NCI-H2029 treated with DMSO at 0.1 percent for 48 hours (cell line): ENCODE results near the gene RAET1E.
"Not testable (repeated sequence)": the region's sequence is repeated elsewhere in the genome, so short reads cannot be mapped to it uniquely, and the experiment has no call there.

Experiments used
- DNase-seq: peaks from one replicate; lab custom pipeline; 2025; lab: John Stamatoyannopoulos, UW

The RAET1E gene

DNA sequence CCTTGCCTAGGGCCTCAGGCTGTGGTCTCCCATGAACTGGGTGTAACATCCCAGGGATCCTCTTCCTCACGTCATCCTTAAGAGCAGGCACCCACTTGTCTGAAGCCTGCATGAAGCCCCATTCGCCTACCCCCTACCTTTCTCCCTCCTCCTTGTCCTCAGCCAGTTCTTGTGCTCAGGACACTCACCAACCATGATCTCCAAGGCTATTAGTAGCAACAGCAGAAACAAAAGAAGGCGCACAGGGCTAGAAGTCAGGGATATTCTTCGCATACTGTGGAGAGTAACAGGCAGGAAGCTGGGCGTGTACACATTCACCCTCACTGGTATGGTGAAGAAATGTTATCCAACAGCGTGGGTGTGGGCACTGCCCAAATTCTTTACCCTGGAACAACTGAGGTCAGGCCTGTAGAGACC is 7.3 kb downstream of the RAET1E start:
- no peak for DNase-seq

DNA sequence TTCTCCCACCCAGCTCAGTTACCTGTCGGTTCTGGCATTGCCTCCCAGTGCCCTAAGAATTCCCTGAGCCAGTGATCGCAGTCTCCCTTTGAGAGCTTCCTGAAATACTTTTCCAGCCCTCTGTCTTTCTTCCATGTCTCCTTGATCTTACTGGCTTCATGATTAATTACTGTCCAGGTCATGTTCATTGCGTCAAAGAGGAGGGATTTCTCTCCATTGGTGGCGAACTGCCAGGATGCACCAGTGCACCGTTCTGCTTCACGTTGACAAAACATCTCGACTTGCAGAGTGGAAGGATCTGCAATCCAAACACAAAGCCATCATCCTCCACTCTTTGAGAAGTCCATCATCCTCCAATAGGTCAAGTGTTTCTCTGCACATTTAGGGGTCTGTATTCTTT is 8.6 kb downstream of the RAET1E start:
- no peak for DNase-seq

DNA sequence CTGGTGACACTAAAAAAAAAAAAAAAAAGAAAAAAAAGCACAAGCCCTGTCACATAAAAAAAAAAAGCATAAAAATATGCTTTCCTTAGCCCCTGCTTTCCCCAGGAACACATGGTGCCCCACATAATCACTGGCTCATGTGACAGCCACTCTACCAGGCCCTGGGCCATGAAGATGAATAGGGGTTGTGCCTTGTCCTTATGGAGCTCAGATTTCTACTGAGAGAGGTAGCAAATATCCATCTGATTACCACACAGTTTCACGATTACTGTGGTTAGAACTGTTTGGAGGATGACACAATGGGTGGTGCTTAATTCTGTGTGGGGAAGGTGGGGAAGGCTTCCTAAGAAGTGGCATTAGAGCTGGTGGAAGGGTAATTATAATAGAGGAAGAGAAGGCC is 9.3 kb downstream of the RAET1E start:
- no peak for DNase-seq

DNA sequence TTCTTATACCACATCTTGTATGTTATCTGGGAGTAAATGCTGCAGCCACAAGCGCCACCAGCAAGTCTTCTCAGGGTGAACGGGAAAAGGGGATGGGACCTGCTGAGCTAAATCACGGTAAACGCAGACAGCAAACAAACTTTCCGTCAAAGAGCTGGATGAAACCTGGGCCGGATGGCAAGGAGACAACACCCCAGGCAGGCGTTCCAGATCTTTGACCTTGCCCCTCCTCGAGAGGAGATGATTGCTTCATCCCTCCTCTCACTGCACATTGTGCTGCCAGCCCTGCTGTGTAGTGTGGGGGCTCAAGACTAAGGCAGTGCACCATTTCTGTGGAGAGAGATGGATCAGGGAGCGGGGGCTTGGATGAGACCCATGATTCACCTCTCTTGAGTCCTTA is 9.8 kb downstream of the RAET1E start:
- DNase-seq, result no peak

DNA sequence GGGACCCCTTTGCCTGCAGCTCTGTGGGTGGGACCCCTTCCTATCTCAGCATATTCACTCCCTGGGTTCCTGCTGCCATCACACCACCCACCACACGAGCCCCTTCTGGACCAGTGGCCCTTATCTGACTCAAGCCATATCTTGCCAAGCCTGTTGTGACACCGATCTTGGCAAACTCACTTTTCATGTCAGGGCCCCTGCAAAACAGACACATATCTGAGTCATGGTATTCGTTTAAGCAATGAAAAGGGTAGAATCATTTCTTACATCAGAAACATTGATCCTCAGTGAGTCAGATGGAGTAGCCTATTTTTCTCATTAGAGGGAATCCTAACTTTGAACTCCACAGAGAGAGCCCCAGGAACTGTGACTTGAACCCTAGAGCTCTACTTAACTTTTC is 10.6 kb downstream of the RAET1E start:
- DNase-seq, result no peak

DNA sequence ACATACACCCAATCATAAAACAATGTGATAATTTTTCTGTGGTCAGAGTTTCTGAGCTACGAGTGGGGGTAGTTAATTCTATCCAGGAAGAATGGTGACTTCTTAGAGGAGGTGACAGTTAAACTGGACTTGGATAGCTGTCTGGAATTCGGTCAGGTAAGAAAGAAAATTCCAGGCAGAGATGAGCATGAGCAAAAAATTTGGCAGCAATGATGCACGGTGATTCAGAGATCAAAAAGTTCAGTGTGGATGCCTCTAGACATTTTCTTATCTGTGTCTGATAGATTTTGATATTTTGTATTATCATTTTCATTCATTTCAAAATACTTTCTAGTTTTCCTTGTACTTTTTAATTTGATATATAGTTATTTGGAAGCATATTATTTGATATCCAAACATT is 12.0 kb downstream of the RAET1E start:
- no peak for DNase-seq

DNA sequence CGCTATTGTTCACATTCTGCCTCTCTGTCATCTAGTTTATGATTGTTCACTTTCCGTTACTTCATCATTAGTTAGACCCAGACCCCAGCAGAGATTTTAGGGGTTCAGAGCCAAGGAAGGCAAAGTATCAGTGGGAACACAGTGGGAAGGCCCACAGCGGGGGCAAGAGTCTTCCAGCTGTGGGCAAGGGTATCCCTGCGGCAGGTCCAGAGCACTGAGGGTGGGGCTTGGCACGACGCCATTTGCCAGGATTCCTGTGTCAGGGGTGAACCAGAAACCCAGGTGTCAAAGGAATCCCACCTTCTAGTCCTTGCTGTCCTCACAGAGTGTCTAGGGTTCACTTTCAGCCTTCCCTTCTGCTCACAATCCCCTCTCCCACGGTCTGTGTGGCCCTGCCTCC is 13.3 kb downstream of the RAET1E start:
- no peak for DNase-seq

DNA sequence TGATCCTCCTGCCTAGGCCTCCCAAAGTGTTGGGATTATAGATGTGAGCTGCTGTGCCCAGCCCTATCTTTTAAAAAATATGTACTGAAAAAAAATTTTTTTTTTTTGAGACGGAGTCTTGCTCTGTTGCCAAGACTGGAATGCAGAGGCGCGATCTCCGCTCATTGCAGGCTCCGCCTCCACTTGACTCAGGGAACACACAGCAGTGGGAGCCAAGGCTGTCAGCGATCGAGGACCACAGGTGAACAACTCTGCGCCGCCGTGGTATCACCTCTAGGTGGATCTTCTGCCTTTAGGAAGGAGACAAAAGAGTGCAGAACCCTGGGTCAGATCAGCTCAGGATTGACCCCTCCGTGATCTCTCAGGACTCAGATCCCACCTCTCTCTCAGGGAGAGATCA is 13.7 kb downstream of the RAET1E start:
- no peak for DNase-seq

DNA sequence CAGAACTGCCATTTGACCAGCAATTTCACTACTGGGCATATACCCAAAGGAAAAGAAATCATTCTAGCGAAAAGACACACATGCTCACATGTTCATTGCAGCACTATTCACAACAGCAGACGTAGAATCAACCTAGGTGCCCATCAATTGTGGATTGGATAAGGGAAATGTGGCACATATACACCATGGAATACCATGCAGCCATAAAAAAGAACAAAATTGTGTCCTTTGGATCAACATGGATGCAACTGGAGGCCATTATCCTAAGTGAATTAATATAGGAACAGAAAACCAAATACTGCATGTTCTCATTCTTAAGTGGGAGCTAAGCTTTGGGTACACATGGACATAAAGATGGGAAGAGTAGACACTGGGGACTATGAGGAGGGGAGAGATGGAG is 16.1 kb downstream of the RAET1E start:
- no peak for DNase-seq

DNA sequence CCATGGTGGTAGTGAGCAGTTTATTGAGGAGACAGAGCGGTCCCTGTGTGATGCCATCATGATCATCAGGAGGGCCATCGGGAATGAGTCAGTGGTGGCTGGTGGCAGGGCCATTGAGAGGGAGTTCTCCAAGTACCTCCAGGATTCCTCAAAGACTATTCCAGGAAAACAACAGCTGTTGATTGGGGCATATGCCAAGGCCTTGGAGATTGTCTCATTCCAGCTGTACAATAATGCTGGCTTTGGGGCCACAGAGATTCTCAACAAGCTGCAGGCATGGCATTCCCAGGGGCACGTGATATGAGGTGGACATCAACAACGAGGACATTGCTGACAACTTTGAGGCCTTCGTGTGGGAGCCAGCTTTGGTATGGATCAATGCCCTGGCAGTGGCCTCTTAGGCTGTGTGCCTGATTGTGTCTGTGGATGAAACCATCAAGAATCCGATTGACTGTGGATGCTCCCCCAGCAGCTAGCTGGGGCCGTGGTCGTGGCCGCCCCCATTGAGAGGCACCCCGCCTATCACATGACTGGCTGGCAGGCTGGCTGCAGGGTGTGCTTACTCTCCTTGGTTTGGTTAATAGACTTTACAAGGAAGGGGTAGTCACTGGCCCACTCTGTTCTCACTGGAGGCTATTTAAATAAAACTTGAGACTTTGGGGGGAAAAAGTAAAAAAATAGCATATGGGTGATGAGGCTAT is 16.7 kb downstream of the RAET1E start:
- DNase-seq, result no peak

DNA sequence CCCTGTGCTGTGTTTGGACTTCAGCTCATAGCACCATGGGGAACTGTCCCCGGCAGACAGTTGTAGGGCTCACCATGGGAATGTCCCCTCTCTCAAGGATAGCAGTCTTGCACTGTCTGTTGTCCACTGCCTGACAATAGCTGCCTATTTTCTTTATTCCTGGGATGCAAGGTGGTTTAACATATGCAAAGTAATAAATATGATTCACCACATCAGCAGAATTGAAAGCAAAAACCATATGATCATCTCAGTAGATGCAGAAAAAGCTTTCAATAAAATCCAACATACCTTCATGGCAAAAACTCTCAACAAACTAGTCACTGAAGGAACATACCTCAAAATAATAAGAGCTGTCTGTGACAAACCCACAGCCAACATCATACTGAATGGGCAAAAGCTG is 20.3 kb downstream of the RAET1E start:
- no peak for DNase-seq

DNA sequence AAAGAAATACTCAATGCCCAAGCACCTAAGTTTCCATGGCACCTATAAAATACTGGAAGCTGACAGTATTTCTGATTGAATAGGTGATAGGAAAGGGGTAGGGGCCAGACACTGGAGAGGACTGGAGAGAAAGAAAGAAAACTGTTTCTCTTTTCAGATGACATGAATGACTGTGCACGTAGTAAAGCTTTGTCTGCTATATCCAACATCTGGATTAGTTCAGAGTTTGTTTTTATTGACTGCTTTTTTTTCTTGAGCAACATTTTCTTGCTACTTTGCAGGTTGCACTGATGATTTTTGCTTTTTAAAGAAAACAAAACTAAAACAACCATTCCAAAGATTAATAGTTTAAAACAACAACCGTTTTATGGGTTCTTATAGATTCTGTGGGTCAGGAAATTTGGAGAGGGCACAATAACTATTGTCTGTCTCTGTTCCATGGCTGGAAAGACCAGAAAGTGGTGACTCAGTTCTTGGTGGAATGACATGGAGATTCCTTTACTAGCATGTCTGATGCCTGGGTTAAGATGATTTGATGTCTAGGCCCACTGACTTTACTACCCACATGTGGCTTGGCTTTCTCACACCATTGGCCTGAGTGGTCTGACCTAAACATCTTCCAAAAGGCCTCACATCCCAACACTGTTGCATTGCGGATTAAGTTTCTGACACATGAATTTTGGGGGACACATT is 21.5 kb downstream of the RAET1E start:
- DNase-seq, result no peak

DNA sequence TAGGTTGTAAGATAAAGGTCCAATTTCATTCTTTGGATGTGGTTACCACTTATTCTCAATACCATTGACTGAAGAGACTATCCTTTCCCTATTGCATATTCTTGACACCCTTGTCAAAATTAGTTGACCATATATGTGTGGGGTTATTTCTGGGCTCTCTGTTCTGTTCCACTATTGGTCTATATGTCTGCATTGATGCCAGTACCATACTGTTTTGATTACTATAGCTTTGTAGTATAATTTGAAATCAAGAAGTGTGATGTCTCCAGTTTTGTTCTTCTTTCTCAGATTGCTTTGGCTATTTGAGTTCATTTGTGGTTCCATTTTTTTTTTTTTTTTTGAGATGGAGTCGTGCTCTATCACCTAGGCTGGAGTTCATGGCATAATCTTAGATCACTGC is 25.7 kb downstream of the RAET1E start:
- DNase-seq, result no peak

DNA sequence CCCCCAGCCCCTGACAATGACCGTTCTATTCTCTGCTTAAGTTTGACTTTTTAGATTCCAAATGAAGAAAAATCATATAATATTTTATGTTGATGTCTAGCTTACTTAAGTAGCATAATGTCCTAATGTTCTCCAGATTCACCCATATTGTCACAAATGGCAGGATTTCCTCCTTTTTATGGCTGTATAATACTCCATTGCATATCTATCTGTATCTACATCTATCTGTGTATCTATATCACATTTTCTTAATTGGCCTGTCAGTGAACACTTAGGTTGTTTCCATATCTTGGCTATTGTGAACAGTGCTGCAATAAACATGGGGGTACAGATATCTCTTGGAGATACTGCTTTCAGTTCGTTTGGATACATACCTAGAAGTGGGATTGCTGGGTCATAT is 26.7 kb downstream of the RAET1E start:
- DNase-seq, result no peak

DNA sequence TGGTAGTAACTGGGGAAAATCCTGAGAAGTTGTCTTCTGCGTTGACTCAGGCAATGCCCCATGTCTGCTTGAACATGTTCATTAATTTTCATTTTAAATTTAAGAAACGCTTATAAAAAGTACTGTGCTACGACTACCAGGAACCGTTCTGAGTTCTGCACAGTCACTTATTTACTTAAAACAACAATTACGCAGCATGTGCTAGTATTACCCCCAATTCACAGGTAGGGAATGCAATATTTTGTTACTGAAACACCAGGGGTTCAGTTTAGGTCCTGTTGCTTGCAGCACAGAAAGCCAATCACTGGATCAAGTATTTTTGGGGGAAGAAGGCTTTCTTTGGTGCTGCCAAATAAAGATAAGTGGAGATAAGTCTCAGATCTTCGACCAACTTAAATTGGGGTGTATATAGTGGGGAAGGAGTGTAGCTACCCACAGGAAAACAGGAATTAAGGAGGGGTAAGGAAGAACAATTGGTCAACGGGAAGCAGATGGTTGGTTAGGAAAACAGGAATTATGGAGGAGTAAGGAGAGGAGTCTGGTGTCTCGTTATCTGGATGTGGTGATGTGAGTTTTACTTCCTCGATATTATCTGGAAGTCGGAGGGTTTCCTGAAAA is 28.5 kb downstream of the RAET1E start:
- no peak for DNase-seq

DNA sequence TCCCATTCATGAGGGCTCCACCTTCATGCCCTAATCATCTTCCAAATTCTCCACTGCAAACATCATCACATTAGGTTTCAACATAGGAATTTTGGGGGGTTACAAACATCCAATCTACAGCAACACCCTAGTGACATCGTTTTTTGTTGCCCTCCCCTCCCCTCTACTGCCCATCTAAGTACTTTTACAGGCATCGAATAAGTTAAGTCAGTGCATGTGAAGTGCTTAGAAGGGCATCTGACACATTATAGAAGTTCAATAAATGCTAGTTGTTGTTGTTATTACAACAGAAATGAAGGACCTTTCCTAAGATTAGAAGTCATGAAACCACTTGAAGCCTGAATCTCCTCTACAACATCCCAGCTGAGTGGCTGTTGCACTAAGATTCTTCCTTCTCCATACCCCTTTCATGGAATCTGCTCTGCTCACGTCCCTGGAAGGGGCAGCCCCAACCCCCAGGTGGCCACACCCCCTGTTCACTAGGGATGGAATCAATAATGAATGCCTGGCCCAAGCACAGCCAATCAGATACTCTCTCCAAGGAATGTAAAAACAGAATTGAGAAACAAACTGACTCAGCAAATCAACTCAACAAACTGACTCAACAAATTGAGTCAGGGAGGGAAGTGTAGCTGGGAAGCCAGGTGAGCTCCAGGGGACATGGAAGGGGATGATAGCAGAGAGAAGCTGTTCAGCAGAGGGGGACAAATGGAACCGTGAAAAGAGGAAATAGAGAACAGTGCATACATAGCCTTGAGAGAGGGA is 29.9 kb downstream of the RAET1E start:
- DNase-seq, result no peak

DNA sequence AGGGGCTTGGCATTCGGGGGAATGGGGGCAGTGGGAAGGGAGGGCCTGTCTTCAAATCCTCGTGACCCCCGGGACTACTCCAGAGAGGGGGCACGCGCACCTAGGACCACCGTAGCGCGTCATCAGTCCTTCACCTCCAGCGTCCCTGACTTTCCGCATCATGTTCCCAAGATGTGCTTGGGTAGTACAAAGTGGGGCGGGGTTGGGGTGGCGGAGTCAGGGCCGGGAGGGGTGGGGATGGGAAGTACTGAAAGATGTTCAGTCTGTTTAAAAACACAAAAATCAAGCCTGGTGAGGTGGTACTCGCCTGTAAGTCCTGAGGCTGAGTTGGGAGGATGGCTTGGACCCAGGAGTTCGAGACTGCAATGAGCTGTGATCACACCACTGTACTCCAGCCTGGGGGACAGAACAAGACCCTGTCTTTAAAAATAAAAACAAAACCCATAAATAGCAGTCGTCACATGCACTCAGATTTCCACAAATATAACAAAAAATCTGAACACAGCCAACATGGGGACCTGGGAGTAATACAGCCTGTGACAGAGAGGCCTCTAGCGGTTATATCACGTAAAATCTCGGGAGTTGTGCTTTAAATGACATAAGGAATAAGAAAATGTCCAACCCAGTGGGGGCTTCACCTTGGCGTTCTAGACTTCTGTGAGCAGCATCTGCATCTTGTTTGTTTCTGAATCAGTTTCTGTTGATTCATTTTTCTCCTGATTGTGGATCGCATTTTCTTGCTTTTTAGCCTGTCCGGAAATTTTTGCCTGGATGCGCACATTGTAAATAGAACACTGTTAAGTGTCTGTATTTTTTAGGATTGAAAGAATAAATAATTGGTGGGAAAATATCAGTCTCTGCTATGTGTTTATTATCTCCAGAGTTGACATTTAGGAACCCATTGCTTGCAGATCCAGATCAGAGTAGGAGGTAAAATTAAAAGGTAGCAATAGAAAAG is 33.1 kb downstream of the RAET1E start:
- no peak for DNase-seq

DNA sequence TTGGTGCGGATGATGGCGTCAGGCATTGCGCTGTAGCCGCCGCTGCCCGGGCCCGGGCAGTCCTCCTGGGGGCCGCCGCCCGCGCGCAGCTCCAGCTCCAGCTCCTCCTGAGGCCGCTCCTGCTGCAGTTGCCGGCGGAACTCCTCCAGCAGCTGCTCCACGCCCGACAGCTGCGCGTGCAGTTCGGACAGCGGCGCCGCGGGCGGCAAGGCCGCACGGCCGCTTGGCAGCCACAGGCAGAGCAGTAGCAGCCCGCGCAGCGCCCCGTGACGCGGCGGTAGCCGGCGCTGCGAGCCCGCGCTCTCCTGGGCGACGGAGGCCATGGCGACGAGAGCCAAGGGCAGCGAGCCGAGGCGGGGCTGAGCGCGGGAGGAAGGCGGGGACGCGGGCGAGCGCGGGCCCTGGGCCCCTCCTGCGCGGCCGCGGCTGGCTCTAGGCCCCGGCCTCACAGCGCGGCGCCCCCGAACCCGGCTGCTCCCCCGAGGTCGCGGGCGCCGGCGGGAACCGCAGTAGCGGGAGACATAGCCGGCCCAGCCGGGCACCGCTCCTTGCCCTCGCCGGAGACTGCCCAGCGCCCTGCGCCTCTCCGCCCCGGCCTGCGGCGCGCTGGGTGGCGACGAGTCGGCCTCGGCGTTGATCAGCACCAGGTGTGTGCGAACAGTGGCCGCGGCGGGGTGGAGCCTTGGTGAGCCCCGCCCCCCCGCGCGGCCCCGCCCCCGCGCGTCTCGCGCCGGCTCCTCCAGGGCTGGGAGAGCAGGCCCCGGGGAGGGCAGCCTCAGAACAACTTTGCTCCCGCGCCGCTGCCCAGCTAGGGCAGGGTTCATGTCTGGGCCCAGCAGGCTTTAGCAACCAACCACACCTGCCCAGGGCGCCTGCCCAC is 34.0 kb downstream of the RAET1E start, which contains the start of gene LRP11:
Gene LRP11, minus strand, starts transcription at position 662 of the 880 bp plus-strand sequence. Its CDS starts 339 bp downstream, at position 323.
- peak; percentile 21 for DNase-seq

DNA sequence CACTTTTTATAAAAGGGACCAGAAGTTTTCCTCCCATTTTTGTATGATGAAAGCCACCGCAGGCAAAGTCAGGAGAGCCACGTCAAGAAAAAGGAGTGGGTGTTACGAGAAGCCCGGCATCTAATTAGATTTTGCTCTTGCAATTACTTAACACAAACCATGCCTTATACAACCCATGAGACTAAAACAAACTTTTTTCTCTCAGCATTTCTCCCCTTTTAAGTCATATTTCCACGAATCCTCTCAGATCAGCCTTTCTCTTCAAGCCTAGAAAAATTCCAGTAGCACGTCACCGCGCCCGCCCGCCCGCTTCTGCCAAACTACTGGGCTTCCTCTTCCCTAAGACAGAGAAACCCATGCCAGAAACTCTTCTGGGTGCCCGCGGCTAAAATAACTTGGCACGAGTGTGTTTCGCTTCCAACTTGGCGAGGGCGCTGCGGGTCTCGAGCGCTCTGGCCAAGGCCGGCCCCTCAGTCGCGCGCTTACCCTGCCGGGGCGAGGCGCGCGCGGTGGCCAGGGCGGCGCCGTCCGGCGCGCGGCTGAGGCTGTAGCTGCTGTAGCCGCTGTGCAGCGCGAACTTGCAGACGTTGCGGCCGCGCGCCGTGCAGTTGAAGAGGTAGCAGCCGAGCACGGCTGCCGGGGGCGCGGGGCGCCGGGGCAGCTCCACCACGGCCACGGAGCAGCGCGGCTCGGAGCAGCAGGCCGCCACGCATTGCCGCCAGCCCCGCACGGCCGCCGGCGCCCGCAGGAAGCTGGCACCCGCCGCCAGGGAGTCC is 34.8 kb downstream of the RAET1E start:
- DNase-seq, result no peak

DNA sequence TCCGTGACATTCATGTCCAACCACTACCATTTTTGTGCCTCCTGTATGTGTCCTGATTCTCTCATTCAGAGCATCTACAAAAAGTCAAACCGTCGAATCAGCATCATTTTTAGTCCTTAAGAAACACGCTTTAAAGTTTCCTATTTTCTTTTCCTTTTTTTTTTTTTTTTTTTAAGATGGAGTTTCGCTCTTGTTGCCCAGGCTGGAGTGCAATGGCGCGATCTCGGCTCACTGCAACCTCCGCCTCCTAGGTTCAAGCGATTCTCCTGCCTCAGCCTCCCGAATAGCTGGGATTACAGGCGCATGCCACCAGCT is 35.5 kb downstream of the RAET1E start:
- DNase-seq, result not testable (repeated sequence)
